Retina (tissue), 1 donor: ENCODE results near the gene MYMX.
"Not testable (repeated sequence)": the region's sequence is repeated elsewhere in the genome, so short reads cannot be mapped to it uniquely, and the experiment has no call there.

Experiments used
- DNase-seq: peaks from one replicate; pipeline ENCODE4 v3.0.0-alpha.2; 2016

The MYMX gene

DNA sequence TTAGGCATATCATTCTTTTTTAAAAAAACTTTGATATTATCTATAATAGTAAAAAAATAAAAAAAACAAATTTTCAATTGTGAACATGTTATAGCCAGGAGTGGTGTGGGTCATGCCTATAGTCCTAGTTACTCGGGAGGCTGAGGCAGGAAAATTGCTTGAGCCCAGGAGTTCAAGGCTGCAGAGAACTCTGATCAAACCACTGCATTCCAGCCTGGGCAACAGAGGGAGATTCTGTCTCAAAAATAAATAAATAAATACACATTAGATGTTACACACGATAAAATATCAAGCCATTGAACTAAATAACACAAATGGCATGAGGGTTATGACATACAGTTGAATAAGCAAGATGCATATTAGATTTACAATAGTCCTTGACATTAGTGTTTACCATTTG, 27.9 kb upstream of the MYMX start:
- DNase-seq, result no peak

GRCh38 chr6:44189257-44189656, 27.5 kb upstream of the MYMX start:
- DNase-seq, result no peak

DNA sequence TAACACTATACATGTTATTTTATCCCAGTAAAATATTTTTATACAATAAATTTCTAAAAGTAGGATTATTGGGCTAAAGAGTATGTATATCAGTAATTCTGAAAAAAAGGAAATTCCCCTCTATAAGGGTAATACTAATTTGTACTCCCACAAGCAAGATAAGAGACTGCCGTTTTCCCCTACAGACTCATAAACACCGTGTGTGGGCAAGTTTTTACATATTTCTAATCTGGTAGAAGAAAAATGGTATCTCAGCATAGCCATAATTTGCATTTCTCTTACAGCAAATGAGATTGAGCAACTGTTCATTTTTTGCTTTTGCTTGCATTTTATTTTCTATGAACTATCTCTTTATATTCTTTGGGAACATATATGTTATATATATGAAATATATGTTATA, 26.0 kb upstream of the MYMX start:
- no peak for DNase-seq

DNA sequence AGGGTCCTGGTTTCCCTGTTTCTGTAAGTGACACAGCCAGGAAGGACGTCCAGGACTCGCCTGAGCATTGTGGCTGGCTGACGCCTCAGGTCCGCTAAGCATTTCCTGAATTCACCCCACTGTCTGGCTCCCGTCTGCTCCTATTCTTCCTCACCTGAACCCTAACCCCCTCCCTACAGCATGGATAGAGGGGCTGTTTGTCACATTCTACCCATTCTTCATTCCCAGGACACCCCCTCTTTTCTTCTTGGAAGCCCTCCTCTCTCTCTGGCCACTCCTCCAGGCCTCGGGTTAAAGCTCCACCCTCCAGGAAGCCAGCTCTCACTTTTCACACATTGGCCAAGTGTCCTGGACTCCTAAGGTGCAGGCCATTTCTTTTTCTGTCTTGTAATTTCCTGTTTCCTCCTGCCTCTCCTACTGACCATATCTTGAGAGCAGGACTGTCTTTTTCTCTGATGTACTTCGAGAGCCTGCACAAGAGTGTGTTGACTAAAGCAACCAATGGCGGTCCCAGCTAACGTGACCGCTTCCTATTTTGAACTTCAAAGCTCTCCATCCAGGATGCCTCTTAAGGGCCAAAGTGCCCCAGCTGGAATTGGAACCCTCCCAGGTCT, 24.2 kb upstream of the MYMX start:
- DNase-seq, result no peak

DNA sequence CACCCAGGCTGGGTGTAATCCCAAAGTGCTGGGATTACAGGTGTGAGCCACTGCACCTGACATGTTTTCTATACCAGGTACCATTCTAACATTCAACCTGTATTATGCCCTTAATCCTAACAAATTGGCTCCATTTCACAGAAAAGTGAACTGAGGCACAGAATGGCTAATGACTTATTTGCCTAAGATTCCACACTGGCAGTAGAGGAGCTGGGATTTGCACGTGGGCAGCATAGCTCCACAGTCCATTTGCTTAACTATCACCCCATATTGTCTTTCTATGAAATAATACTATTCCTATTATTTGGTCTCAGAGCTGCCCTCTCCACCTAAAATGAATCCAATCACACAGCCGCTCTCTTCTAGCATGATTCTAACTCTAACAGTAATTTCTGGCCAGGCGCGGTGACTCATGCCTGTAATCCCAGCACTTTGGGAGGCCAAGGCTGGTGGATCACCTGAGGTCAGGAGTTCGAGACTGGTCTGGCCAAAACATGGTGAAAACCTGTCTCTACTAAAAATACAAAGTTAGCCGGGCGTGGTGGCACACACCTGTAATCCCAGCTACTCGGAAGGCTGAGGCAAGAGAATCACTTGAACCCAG, 23.3 kb upstream of the MYMX start:
- no peak for DNase-seq

- no peak for DNase-seq
These were observed 22.4 kb upstream of the MYMX start for GRCh38 chr6:44194326-44194725.

GRCh38 chr6:44196351-44196750, 20.4 kb upstream of the MYMX start:
- not testable (repeated sequence) for DNase-seq

- DNase-seq, result no peak
These were observed 18.0 kb upstream of the MYMX start for GRCh38 chr6:44198684-44199083.

- no peak for DNase-seq
These were observed 16.8 kb upstream of the MYMX start for GRCh38 chr6:44199883-44200282.

- DNase-seq, result no peak
These were observed 15.5 kb upstream of the MYMX start for GRCh38 chr6:44201200-44201599.

DNA sequence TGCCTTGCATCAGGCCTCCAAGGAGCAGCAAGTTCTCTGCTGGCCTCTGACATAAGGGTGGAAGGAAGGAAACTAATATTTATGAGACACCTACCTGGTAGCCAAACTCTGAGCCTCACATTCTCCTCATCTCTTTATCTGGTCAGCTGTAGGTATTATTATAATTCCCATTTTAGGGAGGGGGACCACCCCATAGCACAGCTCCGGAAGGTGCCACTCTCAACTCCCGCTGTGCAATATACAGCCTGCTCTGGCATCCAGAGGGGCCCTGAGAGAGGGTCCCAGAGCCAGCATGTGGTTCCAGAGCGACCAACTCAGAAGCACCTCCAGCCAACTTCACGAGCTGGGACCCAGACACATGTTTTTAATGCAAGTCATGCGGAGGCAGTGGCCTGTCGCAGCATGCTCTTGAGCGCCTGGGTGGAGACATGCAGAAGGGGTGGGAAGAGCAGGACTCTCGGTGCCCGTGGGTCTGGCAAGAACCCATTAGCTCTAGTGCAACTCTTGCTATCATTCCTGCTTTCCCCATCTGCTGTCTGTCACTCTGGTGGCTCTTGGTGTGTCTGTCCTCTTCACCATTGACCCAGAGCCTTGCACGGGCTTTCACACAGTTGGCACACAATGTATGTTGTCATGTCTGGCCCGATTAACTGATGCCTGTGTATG, 15.0 kb upstream of the MYMX start:
- no peak for DNase-seq

- DNase-seq, result no peak
These were observed 14.3 kb upstream of the MYMX start for GRCh38 chr6:44202332-44202971.

DNA sequence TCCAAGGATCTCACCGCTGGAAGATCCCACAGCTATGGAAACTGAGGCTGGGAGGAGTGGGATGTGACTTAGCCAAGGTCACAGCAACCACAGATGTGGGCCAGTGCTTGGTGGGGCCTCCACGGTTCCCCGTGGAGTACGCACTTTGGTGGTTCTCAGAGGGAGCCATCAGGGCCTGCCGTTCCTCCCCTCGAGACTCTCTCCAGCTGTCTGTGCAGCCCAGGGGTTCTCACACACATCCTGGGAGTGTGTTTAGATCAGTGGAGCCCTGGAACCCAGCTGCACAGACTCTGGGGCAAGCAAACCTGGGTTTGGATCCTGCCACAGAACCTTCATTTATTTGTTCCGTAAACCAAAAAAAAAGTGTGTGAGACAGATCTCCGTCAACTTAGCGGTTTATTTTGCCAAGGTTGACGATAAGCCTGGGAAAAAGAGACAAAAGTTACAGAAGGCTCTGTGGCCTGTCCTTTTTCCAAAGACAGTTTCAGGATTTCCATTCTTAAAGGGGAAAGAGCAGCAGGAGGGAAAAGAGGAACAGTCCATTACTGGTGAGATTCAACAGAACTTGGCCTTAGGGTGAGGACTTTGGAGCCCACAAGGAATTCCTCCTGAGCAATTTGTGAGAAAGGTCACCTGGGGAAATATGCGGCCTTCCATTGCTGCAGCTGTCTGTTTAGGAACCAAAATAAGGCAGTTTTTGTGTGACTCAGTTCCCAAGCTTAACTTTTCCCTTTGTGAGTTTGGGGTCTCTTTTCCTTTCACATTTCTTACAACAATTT, 13.6 kb upstream of the MYMX start:
- DNase-seq, result no peak

DNA sequence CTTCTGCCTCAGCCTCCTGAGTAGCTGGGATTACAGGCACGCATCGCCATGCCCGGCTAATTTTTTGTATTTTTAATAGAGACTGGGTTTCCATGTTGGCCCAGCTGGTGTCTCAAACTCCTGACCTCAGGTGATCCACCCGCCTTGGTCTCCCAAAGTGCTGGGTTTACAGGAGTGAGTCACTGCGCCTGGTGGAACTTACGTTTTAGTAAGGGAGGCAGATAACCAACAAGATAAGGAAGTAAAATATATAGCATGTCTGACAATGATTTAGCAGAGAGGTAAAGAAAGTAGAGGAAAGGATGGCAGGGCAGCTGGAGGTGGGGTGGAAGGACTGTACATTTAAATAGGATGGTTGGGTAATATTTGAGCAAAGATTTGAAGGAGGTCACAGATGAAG, 12.8 kb upstream of the MYMX start:
- DNase-seq, result no peak

- DNase-seq, result no peak
These were observed 8.8 kb upstream of the MYMX start for GRCh38 chr6:44207966-44208365.

DNA sequence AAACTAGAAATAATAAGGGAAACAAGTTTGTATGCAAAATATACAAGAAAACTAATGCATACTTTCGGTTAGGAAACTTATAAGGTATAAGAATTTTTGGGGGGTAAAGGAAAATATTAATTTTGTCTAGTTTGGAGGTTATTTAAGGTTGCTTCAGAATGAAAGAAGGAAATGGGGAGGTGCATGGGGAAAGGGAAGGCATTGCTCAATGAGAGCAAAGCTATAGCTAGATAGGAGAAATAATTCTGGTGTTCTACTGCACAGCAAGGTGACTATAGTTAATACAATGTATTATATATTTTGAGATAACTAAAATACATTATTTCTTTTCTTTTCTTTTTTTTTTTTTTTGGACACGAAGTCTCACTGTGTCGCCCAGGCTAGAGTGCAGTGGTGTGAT, 5.4 kb upstream of the MYMX start:
- no peak for DNase-seq

- DNase-seq, result no peak
These were observed 2.4 kb upstream of the MYMX start for GRCh38 chr6:44214307-44214706.

DNA sequence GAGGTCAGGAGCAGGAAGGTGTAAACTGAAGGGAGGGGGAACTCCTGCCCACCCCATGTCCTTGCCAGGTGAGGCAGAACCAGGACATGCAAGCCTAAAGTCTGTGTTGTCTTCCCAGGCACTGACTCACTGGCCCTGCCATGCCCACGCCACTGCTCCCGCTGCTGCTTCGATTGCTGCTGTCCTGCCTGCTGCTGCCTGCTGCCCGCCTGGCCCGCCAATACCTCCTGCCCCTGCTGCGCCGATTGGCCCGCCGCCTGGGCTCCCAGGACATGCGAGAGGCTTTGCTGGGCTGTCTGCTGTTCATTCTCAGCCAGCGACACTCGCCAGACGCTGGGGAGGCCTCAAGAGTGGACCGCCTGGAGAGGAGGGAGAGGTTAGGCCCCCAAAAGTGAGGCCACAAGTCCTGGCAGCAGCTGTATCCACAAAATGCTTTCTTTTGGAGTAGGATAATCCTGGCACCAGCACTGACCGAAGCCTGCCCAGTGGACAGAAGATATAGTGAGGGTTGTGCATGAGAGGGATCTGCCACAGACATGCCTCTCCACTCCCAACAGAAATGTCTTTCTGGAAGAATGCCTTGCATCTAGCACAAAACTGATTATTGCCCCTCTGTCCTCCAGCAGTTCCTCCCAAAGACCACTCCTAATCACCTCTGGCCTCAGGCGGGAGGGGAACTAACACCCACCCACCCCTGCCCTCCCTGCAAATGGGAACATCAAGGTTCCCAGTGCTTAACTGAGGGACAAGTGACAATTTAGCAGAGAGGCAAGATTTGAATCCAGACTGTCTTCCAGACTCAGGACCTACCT, 812 bp downstream of the MYMX start:
- DNase-seq, result peak; percentile 47

- DNase-seq, result peak; percentile 89
These were observed 2.5 kb downstream of the MYMX start for GRCh38 chr6:44219053-44219814.

- DNase-seq, result no peak
These were observed 3.4 kb downstream of the MYMX start for GRCh38 chr6:44219815-44220784.
